GM18517 (cell line): ENCODE data around the gene PTPRS.
"Not testable (repeated sequence)": the region's sequence is repeated elsewhere in the genome, so short reads cannot be mapped to it uniquely, and the experiment has no call there.

ENCODE experiments used
- ATAC-seq: cut with Tn5 transposase; IDR thresholded peaks from one replicate; pipeline ENCODE4 v1.9.1; 2021; ENCODE audit warnings: mild to moderate bottlenecking, moderate library complexity; ENCODE audit not compliant: unreplicated experiment

Gene PTPRS

GRCh38 chr19:5340637-5341447 lies at the start of gene PTPRS:
Gene PTPRS (minus strand): TSS chr19:5340812. CDS start chr19:5286140, 54,672 bp downstream.
- no peak for ATAC-seq

DNA sequence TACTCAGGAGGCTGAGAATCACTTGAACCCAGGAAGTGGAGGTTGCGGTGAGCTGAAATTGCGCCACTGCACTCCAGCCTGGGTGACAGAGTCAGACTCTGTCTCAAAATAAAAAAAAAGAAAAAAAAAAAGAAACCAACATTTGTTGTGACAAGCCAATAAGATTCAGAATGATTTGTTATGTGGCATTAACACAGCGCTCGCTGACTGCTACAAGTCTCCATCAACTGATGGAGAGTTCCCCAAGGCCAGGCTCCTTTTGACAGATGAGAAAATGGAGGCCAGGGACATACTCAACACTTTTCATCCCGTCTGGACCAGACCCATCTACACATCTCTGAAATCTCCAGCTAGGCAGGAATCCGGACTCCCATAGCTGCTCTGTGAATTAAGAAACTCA lies 48.7 kb upstream of the PTPRS start:
- ATAC-seq = no peak

DNA sequence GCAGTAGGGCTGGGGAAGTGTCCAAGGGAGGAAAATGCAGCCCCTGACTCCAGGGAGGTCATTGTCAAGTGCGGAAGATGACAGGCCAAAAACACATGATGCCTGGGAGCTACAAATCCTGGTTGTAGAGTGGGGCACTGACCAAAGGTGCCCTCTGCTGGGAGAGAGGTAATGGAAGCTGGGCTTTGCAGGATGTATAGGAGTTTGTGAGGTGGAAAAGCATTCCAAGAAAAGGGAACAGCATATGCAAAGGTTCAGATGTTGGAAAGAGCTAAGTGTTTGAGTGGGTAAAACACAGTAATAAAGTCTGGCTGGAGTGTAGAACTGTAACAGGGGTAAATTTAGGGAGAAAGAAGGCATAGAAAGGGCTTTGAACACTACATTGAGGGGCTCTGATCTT lies 46.9 kb upstream of the PTPRS start:
- ATAC-seq = no peak

- ATAC-seq = no peak
These were observed 46.2 kb upstream of the PTPRS start for GRCh38 chr19:5386841-5387240.

DNA sequence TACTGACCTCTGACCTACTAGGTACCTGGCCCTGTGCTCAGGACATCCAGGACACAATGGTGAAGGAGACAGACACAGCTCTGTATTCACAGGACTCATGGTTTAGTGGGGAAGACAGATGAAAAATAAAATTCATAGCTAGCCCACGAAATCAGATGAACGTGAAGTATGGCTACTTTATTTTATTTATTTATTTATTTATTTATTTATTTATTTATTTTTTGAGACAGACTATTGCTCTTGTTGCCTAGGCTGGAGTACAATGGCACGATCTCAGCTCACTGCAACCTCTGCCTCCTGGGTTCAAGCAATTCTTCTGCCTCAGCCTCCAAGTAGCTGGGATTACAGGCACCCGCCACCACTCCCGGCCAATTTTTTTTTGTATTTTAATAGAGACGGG lies 40.6 kb upstream of the PTPRS start:
- ATAC-seq = not testable (repeated sequence)

GRCh38 chr19:5380215-5380919 lies 39.8 kb upstream of the PTPRS start:
- no peak for ATAC-seq

GRCh38 chr19:5376928-5377327 lies 36.3 kb upstream of the PTPRS start:
- no peak for ATAC-seq

DNA sequence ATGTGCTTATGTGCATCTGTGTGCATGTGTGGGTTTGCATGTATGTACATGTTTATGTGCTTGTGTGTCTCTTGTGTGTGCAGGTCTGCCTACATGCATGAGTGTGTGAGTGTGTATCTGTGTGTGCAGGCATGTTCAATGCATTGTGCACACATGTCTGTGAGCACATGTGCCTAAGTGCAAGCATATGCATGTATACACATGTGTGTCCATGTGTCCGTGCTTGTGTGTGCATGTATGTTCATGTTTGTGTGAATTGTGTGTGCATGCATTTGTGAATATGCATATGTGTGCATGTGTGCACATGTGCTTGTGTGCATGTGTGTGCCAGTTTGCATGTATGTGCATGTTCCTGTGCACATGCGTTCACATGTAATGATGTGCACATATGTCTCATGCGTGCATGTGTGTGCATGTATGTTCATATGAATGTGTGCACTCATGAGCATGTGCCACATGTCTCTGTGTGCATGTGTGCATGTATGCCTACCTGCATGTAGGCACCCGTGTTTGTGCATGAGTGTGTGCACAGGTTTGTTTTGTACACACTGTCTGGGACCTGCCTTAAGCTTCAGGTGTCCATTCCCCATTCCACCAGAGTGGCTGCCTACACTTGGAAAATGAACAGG lies 32.1 kb upstream of the PTPRS start:
- no peak for ATAC-seq

- ATAC-seq = no peak
These were observed 29.4 kb upstream of the PTPRS start for GRCh38 chr19:5369962-5370367.

- ATAC-seq = no peak
These were observed 28.7 kb upstream of the PTPRS start for GRCh38 chr19:5369304-5369703.

- no peak for ATAC-seq
These were observed 27.0 kb upstream of the PTPRS start for GRCh38 chr19:5367530-5368133.

GRCh38 chr19:5365905-5366304 lies 25.3 kb upstream of the PTPRS start:
- no peak for ATAC-seq

DNA sequence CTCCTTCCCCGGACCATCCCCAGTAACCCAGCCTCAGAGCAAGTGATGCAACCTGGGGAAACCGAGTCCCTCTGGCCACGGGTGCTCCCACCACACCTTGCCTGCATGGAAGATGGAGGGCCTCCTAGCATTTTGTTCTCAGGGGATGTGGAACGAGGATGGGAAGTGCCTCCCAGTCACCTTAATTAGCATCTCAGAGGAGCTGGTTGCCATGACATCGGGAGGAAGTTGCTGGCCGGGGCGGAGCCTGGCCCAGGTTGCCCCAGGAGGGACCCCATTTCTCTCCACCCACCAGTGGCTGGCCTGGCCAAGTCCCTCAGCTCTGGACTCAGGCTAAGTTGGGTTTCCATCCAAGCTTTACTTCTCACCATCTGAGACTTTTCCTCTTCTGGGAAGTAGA lies 24.1 kb upstream of the PTPRS start:
- no peak for ATAC-seq

DNA sequence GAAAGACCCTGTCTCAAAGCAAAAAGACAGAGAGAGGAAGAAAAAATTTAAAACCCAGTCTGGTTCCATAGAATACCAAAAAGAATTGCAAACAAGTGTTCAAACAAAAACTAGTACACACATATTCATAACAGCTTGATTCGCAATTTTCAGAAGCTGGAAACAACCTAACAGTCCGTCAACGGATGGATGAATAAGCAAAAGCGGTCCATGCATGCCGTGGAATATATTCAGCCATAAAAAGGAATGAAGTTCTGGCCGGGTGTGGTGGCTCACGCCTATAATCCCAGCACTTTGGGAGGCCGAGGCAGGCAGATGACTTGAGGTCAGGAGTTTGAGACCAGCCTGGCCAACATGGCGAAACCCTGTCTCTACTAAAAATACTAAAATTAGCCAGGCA lies 21.2 kb upstream of the PTPRS start:
- not testable (repeated sequence) for ATAC-seq

DNA sequence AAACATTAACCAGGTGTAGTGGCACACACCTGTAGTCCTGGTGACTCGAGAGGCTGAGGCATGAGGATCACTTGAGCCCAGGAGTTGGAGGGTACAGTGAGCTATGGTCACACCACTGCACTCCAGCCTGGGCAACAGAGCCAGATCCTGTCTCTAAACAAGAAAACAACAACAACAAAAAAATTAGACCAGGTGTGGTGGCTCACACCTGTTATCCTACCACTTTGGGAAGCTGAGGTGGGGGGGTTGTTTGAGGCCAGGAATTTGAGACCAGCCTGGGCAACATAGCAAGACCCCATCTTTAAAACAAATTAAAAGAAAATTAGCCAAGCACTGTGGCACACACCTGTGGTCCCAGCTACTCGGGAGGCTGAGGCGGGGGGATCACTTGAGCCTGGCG lies 20.8 kb upstream of the PTPRS start:
- no peak for ATAC-seq

DNA sequence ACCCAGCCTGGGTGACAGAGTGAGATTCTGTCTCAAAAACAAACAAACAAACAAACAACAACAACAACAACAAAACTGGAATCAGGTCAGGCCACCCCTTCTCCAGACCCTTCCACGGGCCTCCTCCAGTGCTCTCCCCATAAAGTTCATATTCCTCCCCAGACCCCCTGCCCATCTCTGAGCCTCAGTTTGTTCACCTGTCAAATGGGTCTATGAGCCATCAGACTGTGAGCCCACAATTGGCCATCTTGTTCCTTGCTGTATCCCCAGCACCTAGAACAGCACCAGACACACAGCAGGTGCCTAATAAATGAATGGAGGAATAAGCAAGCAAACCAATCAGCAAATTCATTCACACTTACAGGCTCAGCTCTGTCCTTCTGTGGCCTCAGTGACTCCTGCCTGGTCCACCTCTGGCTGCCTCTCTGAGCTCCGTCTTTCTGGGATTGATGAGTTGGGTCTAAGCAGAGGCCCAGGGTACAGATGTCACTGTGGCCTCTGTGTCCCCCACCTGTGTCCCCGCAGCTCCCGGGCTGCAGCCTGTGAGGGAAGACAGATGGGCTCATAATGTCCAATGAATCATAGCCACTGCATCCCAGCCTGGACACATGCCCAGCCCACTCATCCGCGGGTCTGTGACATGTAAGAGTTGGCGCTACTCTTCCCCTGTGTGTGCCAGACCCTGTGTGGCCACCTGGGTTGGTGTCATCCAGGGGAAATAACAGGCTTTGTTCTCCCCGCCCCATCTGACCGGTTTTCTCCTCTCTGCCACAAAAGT lies 19.6 kb upstream of the PTPRS start:
- no peak for ATAC-seq

- no peak for ATAC-seq
These were observed 17.7 kb upstream of the PTPRS start for GRCh38 chr19:5358173-5358800.

DNA sequence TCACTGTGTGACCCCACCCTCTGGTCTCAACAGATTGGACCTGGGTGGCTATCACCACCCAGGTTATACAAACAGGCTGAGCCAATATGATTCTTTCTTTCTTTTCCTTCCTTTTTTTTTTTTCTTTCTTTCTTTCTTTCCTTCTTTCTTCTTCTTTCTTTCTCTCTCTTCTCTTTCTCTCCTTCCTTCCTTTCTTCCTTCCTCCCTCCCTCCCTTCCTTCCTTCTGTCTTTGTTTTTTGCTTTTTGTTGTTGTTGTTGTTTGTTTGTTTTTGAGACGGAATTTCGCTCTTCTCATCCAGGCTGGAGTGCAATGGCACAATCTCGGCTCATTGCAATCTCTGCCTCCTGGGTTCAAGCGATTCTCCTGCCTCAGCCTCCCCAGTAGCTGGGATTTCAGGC lies 17.0 kb upstream of the PTPRS start:
- no peak for ATAC-seq

DNA sequence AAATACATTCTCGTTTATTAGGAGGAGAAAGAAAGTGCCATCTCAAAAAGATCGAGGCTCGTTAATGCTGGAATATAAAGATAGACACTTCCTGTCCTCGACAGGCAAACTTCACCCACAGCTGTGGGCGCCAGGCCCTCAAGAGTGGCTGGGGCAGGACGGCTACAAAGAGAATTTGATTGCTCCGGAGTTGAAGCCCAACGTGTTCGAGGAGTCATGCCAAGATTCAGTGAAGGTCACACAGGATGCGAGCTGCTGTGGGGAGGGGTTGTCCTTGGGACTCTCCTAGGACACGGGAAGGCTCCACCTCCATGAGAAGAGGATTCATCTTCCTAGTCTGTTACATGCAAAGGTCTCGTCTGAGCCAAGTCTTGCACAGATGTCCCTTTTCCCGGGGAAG lies 16.3 kb upstream of the PTPRS start:
- ATAC-seq = no peak

- no peak for ATAC-seq
These were observed 15.8 kb upstream of the PTPRS start for GRCh38 chr19:5356428-5356827.
